Vagina (tissue), 2 donors: ENCODE measurements around the gene RNASE7.

Source experiments
- CTCF ChIP-seq, 3 experiments: fragments of 450-650 bp in 2 of 3; fragments of 200-600 bp in 1 of 3; sonication (generic) in 1 of 3; IDR thresholded peaks; one replicate each; pipeline ENCODE4 v1.5.1; 2017 to 2019; ENCODE audit warnings: antibody characterized with exemption in 3 of 3, mild to moderate bottlenecking in 2 of 3, moderate library complexity in 2 of 3
- POLR2AphosphoS5 ChIP-seq, 2 donors: sonication (generic); formaldehyde crosslinking; IDR thresholded peaks; one replicate each; pipeline ENCODE4 v1.9.0; 2017; ENCODE audit warnings: antibody characterized with exemption in 2 of 2, mild to moderate bottlenecking in 2 of 2, low read depth in 1 of 2; ENCODE audit not compliant: insufficient read depth in 1 of 2

- no peak for TF ChIP-seq CTCF (IDR thresholded peaks at IDR 0.05)
- no peak for TF ChIP-seq POLR2AphosphoS5 (IDR thresholded peaks at IDR 0.05; ENCODE audit: insufficient read depth in 1 of 2, low read depth in 1 of 2)
These were observed 19.5 kb upstream of the RNASE7 start for GRCh38 chr14:21022686-21023085.
